Activated CD8-positive, alpha-beta T cell treated with anti-CD3 and anti-CD28 coated beads, Interleukin-2, amount 10 ng/mL, durations not matched to agents 7 days and 5 days (primary cell): ENCODE measurements around the gene BANP. TPM values are rescaled to one million over a fixed set of nuclear protein-coding genes. Genes with fewer than 3 reads are reported as not detected.

ENCODE experiments used
- ATAC-seq: fragments of 150-1000 bp; cut with Tn5 transposase; one replicate; pipeline ENCODE4 v1.10.0; 2021; ENCODE audit warnings: moderate library complexity
- CTCF ChIA-PET: fragments of 350-600 bp; sonication (Branson Sonifier 250); formaldehyde crosslinking; loops from one replicate; lab custom pipeline; 2021; ENCODE audit warnings: antibody characterized with exemption; lab: Charles Lee
- POLR2A ChIA-PET: fragments of 350-600 bp; sonication (Branson Sonifier 250); formaldehyde crosslinking; loops from one replicate; lab custom pipeline; 2021; ENCODE audit warnings: antibody characterized with exemption; lab: Charles Lee
- DNase-seq: peaks from one replicate; pipeline ENCODE4 v3.0.0-alpha.2; 2020
- H3K27ac Mint-ChIP-seq: one replicate; pipeline ENCODE4 v1.8.0; 2021; ENCODE audit warnings: mild to moderate bottlenecking, mixed read lengths
- H3K27me3 Mint-ChIP-seq: one replicate; pipeline ENCODE4 v1.8.0; 2021; ENCODE audit warnings: low read depth, mixed read lengths
- H3K36me3 Mint-ChIP-seq: one replicate; pipeline ENCODE4 v1.8.0; 2021; ENCODE audit warnings: low read depth, mixed read lengths
- H3K4me1 Mint-ChIP-seq: one replicate; pipeline ENCODE4 v1.8.0; 2021; ENCODE audit warnings: low read depth, mixed read lengths
- H3K4me3 Mint-ChIP-seq: one replicate; pipeline ENCODE4 v1.8.0; 2021; ENCODE audit warnings: mild to moderate bottlenecking, mixed read lengths
- H3K9me3 Mint-ChIP-seq: one replicate; pipeline ENCODE4 v1.8.0; 2022; ENCODE audit warnings: mixed read lengths; ENCODE audit not compliant: insufficient read depth
- total RNA-seq, 2 experiments: library from RNA; stranded (reverse); gene quantifications; one replicate each; pipeline ENCODE4 v1.2.3, GENCODE V29; 2021

BANP gene
- total RNA-seq, 2 experiments from 2014 or later: 34.1 to 39.8 TPM

- peaks cover under 1% of the 10 kb centered on the region for H3K27me3 Mint-ChIP-seq
- peak overlapping the region; percentile 31 for H3K4me3 Mint-ChIP-seq
- peak overlapping the region; percentile 46 for H3K27ac Mint-ChIP-seq
- H3K4me1 Mint-ChIP-seq: peaks cover 49% of the 10 kb centered on the region
- CTCF ChIA-PET: interaction anchor here (1.6 kb wide), 1 partner anchor 74 kb away, joined by 4 read pairs; no protein-coding TSS in a partner anchor
- ATAC-seq: peak; percentile 50
- H3K36me3 Mint-ChIP-seq: peaks cover 3% of the 10 kb centered on the region
- peak; percentile 50 for DNase-seq
- POLR2A ChIA-PET: no interaction called here
- H3K9me3 Mint-ChIP-seq: no peaks in the 10 kb centered on the region
Measured at GRCh38 chr16:87945351-87946042, 5.7 kb upstream of the BANP start.

GRCh38 chr16:87946596-87947347 is 4.5 kb upstream of the BANP start:
- Mint-ChIP-seq H3K36me3 (peaks cover 3% of the 10 kb centered on the region), H3K4me3 (no peak overlapping the region), H3K4me1 (peaks cover 51% of the 10 kb centered on the region), H3K9me3 (no peaks in the 10 kb centered on the region), H3K27me3 (no peaks in the 10 kb centered on the region), H3K27ac (peak overlapping the region; percentile 64)
- DNase-seq (no peak), ATAC-seq (no peak)
- ChIA-PET CTCF (interaction anchor here (1.6 kb wide), 1 partner anchor 75 kb away, joined by 4 read pairs; no protein-coding TSS in a partner anchor), POLR2A (no interaction called here)

- peaks cover 57% of the 10 kb centered on the region for H3K4me1 Mint-ChIP-seq
- POLR2A ChIA-PET: interaction anchor here (1.1 to 1.7 kb wide), 2 partner anchors 9 to 51 kb away, joined by 4 to 7 read pairs; no protein-coding TSS in a partner anchor
- H3K27me3 Mint-ChIP-seq: no peaks in the 10 kb centered on the region
- peaks cover 10% of the 10 kb centered on the region for H3K36me3 Mint-ChIP-seq
- peak overlapping the region; percentile 69 for H3K4me3 Mint-ChIP-seq
- ATAC-seq (no peak), DNase-seq (no peak)
- peak overlapping the region; percentile 96 for H3K27ac Mint-ChIP-seq
- CTCF ChIA-PET: interaction anchor here (3.1 kb wide), 1 partner anchor 168 kb away, joined by 17 read pairs; no protein-coding TSS in a partner anchor
- H3K9me3 Mint-ChIP-seq: no peaks in the 10 kb centered on the region
Measured at GRCh38 chr16:87947356-87948118, 3.7 kb upstream of the BANP start.

- Mint-ChIP-seq H3K27me3 (no peaks in the 10 kb centered on the region), H3K36me3 (peaks cover 11% of the 10 kb centered on the region), H3K4me3 (peak overlapping the region; percentile 69), H3K27ac (peak overlapping the region; percentile 96), H3K4me1 (peaks cover 61% of the 10 kb centered on the region), H3K9me3 (no peaks in the 10 kb centered on the region)
- no peak for ATAC-seq
- CTCF ChIA-PET: interaction anchor here (1.0 to 3.1 kb wide), 4 partner anchors 9 to 169 kb away, joined by 5 to 17 read pairs (median 7); no protein-coding TSS in a partner anchor
- POLR2A ChIA-PET: interaction anchor here (0.8 to 1.7 kb wide), 3 partner anchors 9 to 52 kb away, joined by 3 to 7 read pairs (median 4); no protein-coding TSS in a partner anchor
- DNase-seq: peak; percentile 59
Measured at GRCh38 chr16:87948119-87948545, 3.1 kb upstream of the BANP start.

GRCh38 chr16:87948735-87949070 is 2.5 kb upstream of the BANP start:
- Mint-ChIP-seq H3K36me3 (peaks cover 17% of the 10 kb centered on the region), H3K9me3 (no peaks in the 10 kb centered on the region), H3K4me3 (peak overlapping the region; percentile 69), H3K27ac (peak overlapping the region; percentile 96), H3K4me1 (peaks cover 67% of the 10 kb centered on the region), H3K27me3 (no peaks in the 10 kb centered on the region)
- ChIA-PET POLR2A (interaction anchor here (0.8 to 1.7 kb wide), 3 partner anchors 8 to 52 kb away, joined by 3 to 7 read pairs (median 4); no protein-coding TSS in a partner anchor), CTCF (interaction anchor here (1.0 to 3.1 kb wide), 4 partner anchors 8 to 169 kb away, joined by 5 to 17 read pairs (median 7); no protein-coding TSS in a partner anchor)
- DNase-seq (no peak), ATAC-seq (no peak)

GRCh38 chr16:87949071-87949744 is 2.0 kb upstream of the BANP start:
- no peak for DNase-seq
- POLR2A ChIA-PET: interaction anchor here (0.8 to 1.7 kb wide), 3 partner anchors 7 to 53 kb away, joined by 3 to 7 read pairs (median 4); no protein-coding TSS in a partner anchor
- H3K27me3 Mint-ChIP-seq: no peaks in the 10 kb centered on the region
- CTCF ChIA-PET: interaction anchor here (1.0 to 3.1 kb wide), 5 partner anchors 8 to 170 kb away, joined by 5 to 17 read pairs (median 6); no protein-coding TSS in a partner anchor
- H3K4me1 Mint-ChIP-seq: peaks cover 72% of the 10 kb centered on the region
- peaks cover 22% of the 10 kb centered on the region for H3K36me3 Mint-ChIP-seq
- H3K27ac Mint-ChIP-seq: peak overlapping the region; percentile 96
- ATAC-seq: no peak
- H3K9me3 Mint-ChIP-seq: no peaks in the 10 kb centered on the region
- peak overlapping the region; percentile 22 for H3K4me3 Mint-ChIP-seq

GRCh38 chr16:87951552-87952538 is 611 bp downstream of the BANP start:
- POLR2A ChIA-PET: interaction anchor here (0.5 to 2.3 kb wide), 12 partner anchors 11 to 681 kb away, joined by 3 to 20 read pairs (median 3); partner anchors contain the start of gene KLHDC4
- no peak for ATAC-seq
- peak; percentile 39 for DNase-seq

GRCh38 chr16:87952751-87953150 is 1.5 kb downstream of the BANP start:
- peak overlapping the region; percentile 50 for H3K27ac Mint-ChIP-seq
- H3K36me3 Mint-ChIP-seq: peaks cover 44% of the 10 kb centered on the region
- peak overlapping the region; percentile 95 for H3K4me3 Mint-ChIP-seq
- no peaks in the 10 kb centered on the region for H3K27me3 Mint-ChIP-seq
- ChIA-PET POLR2A (interaction anchor here (1.1 to 2.3 kb wide), 2 partner anchors 10 to 680 kb away, joined by 4 to 20 read pairs; no protein-coding TSS in a partner anchor), CTCF (interaction anchor here (4.0 kb wide), 1 partner anchor 173 kb away, joined by 37 read pairs; no protein-coding TSS in a partner anchor)
- H3K9me3 Mint-ChIP-seq: no peaks in the 10 kb centered on the region
- ATAC-seq: no peak
- no peak for DNase-seq
- H3K4me1 Mint-ChIP-seq: peaks cover 83% of the 10 kb centered on the region

More at GRCh38 chr16:87951552-87952538, 611 bp downstream of the BANP start:
- H3K27me3 Mint-ChIP-seq: no peaks in the 10 kb centered on the region
- peaks cover 36% of the 10 kb centered on the region for H3K36me3 Mint-ChIP-seq
- H3K9me3 Mint-ChIP-seq: no peaks in the 10 kb centered on the region
- H3K4me3 Mint-ChIP-seq: peak overlapping the region; percentile 95
- peaks cover 81% of the 10 kb centered on the region for H3K4me1 Mint-ChIP-seq
- CTCF ChIA-PET: interaction anchor here (0.8 to 4.0 kb wide), 10 partner anchors 9 to 478 kb away, joined by 3 to 37 read pairs (median 4); partner anchors contain the start of gene KLHDC4
- peak overlapping the region; percentile 98 for H3K27ac Mint-ChIP-seq

GRCh38 chr16:87953308-87954215 is 2.3 kb downstream of the BANP start:
- Mint-ChIP-seq H3K27ac (peak overlapping the region; percentile 69), H3K36me3 (peaks cover 48% of the 10 kb centered on the region), H3K9me3 (no peaks in the 10 kb centered on the region), H3K4me3 (peak overlapping the region; percentile 56), H3K27me3 (no peaks in the 10 kb centered on the region), H3K4me1 (peaks cover 80% of the 10 kb centered on the region)
- ATAC-seq (no peak), DNase-seq (no peak)
- ChIA-PET CTCF (interaction anchor here (0.8 to 4.0 kb wide), 4 partner anchors 12 to 188 kb away, joined by 3 to 37 read pairs (median 4); partner anchors contain the start of gene KLHDC4), POLR2A (interaction anchor here (1.2 to 1.3 kb wide), 2 partner anchors 10 to 188 kb away, joined by 3 to 5 read pairs; partner anchors contain the start of gene KLHDC4)
